Activated CD8-positive, alpha-beta T cell treated with anti-CD3 and anti-CD28 coated beads, Interleukin-2, amount 10 ng/mL, durations not matched to agents 7 days and 5 days (primary cell): ENCODE data around the gene TAF4. TPM values are rescaled to one million over a fixed set of nuclear protein-coding genes. Genes with fewer than 3 reads are reported as not detected.

Experiments used
- ATAC-seq: fragments of 150-1000 bp; cut with Tn5 transposase; one replicate; pipeline ENCODE4 v1.10.0; 2021; ENCODE audit warnings: moderate library complexity
- CTCF ChIA-PET: fragments of 350-600 bp; sonication (Branson Sonifier 250); formaldehyde crosslinking; loops from one replicate; lab custom pipeline; 2021; ENCODE audit warnings: antibody characterized with exemption; lab: Charles Lee
- POLR2A ChIA-PET: fragments of 350-600 bp; sonication (Branson Sonifier 250); formaldehyde crosslinking; loops from one replicate; lab custom pipeline; 2021; ENCODE audit warnings: antibody characterized with exemption; lab: Charles Lee
- DNase-seq: peaks from one replicate; pipeline ENCODE4 v3.0.0-alpha.2; 2020
- H3K27ac Mint-ChIP-seq: one replicate; pipeline ENCODE4 v1.8.0; 2021; ENCODE audit warnings: mild to moderate bottlenecking, mixed read lengths
- H3K27me3 Mint-ChIP-seq: one replicate; pipeline ENCODE4 v1.8.0; 2021; ENCODE audit warnings: low read depth, mixed read lengths
- H3K36me3 Mint-ChIP-seq: one replicate; pipeline ENCODE4 v1.8.0; 2021; ENCODE audit warnings: low read depth, mixed read lengths
- H3K4me1 Mint-ChIP-seq: one replicate; pipeline ENCODE4 v1.8.0; 2021; ENCODE audit warnings: low read depth, mixed read lengths
- H3K4me3 Mint-ChIP-seq: one replicate; pipeline ENCODE4 v1.8.0; 2021; ENCODE audit warnings: mild to moderate bottlenecking, mixed read lengths
- H3K9me3 Mint-ChIP-seq: one replicate; pipeline ENCODE4 v1.8.0; 2022; ENCODE audit warnings: mixed read lengths; ENCODE audit not compliant: insufficient read depth
- total RNA-seq, 2 experiments: library from RNA; stranded (reverse); gene quantifications; one replicate each; pipeline ENCODE4 v1.2.3, GENCODE V29; 2021

The TAF4 gene
- total RNA-seq, 2 experiments from 2014 or later: 24.0 to 24.1 TPM

GRCh38 chr20:61937963-61938838 is 127.5 kb downstream of the TAF4 start:
- Mint-ChIP-seq H3K27me3 (no peaks in the 10 kb centered on the region), H3K27ac (no peak overlapping the region), H3K4me1 (no peaks in the 10 kb centered on the region), H3K36me3 (no peaks in the 10 kb centered on the region), H3K9me3 (no peaks in the 10 kb centered on the region), H3K4me3 (no peak overlapping the region)
- no peak for ATAC-seq
- ChIA-PET CTCF (no interaction called here), POLR2A (no interaction called here)
- no peak for DNase-seq

GRCh38 chr20:61937146-61937962 is 128.3 kb downstream of the TAF4 start:
- ChIA-PET POLR2A (no interaction called here), CTCF (no interaction called here)
- DNase-seq (no peak), ATAC-seq (no peak)
- Mint-ChIP-seq H3K9me3 (no peaks in the 10 kb centered on the region), H3K4me1 (no peaks in the 10 kb centered on the region), H3K27ac (no peak overlapping the region), H3K36me3 (no peaks in the 10 kb centered on the region), H3K27me3 (no peaks in the 10 kb centered on the region), H3K4me3 (no peak overlapping the region)

- ATAC-seq (no peak), DNase-seq (no peak)
- H3K27ac Mint-ChIP-seq: no peak overlapping the region
- H3K27me3 Mint-ChIP-seq: no peaks in the 10 kb centered on the region
- POLR2A ChIA-PET: no interaction called here
- no peak overlapping the region for H3K4me3 Mint-ChIP-seq
- no peaks in the 10 kb centered on the region for H3K4me1 Mint-ChIP-seq
- CTCF ChIA-PET: no interaction called here
- H3K36me3 Mint-ChIP-seq: no peaks in the 10 kb centered on the region
- H3K9me3 Mint-ChIP-seq: no peaks in the 10 kb centered on the region
Measured at GRCh38 chr20:61936701-61937131, 129.0 kb downstream of the TAF4 start.

GRCh38 chr20:61935926-61936700 is 129.6 kb downstream of the TAF4 start:
- Mint-ChIP-seq H3K27me3 (no peaks in the 10 kb centered on the region), H3K4me1 (no peaks in the 10 kb centered on the region), H3K36me3 (no peaks in the 10 kb centered on the region), H3K27ac (no peak overlapping the region), H3K4me3 (no peak overlapping the region), H3K9me3 (no peaks in the 10 kb centered on the region)
- ChIA-PET POLR2A (no interaction called here), CTCF (no interaction called here)
- DNase-seq (no peak), ATAC-seq (no peak)

- ATAC-seq: no peak
- ChIA-PET POLR2A (no interaction called here), CTCF (no interaction called here)
- Mint-ChIP-seq H3K9me3 (no peaks in the 10 kb centered on the region), H3K27me3 (no peaks in the 10 kb centered on the region), H3K4me1 (no peaks in the 10 kb centered on the region), H3K27ac (no peak overlapping the region), H3K4me3 (no peak overlapping the region), H3K36me3 (no peaks in the 10 kb centered on the region)
- DNase-seq: no peak
Measured at GRCh38 chr20:61934716-61935530, 130.8 kb downstream of the TAF4 start.

- Mint-ChIP-seq H3K27me3 (no peaks in the 10 kb centered on the region), H3K36me3 (no peaks in the 10 kb centered on the region), H3K4me3 (no peak overlapping the region), H3K9me3 (no peaks in the 10 kb centered on the region), H3K27ac (no peak overlapping the region), H3K4me1 (no peaks in the 10 kb centered on the region)
- DNase-seq (no peak), ATAC-seq (no peak)
- POLR2A ChIA-PET: no interaction called here
- CTCF ChIA-PET: no interaction called here
Measured at GRCh38 chr20:61933951-61934715, 131.5 kb downstream of the TAF4 start.

GRCh38 chr20:61933481-61933950 is 132.2 kb downstream of the TAF4 start:
- no peaks in the 10 kb centered on the region for H3K9me3 Mint-ChIP-seq
- no peak for DNase-seq
- POLR2A ChIA-PET: interaction anchor here (0.6 kb wide), 1 partner anchor 155 kb away, joined by 4 read pairs; no protein-coding TSS in a partner anchor
- no peak overlapping the region for H3K27ac Mint-ChIP-seq
- ATAC-seq: no peak
- H3K27me3 Mint-ChIP-seq: no peaks in the 10 kb centered on the region
- H3K36me3 Mint-ChIP-seq: no peaks in the 10 kb centered on the region
- no peaks in the 10 kb centered on the region for H3K4me1 Mint-ChIP-seq
- CTCF ChIA-PET: no interaction called here
- H3K4me3 Mint-ChIP-seq: no peak overlapping the region

- Mint-ChIP-seq H3K4me1 (no peaks in the 10 kb centered on the region), H3K27me3 (no peaks in the 10 kb centered on the region), H3K27ac (no peak overlapping the region), H3K4me3 (no peak overlapping the region), H3K9me3 (no peaks in the 10 kb centered on the region), H3K36me3 (no peaks in the 10 kb centered on the region)
- DNase-seq (no peak), ATAC-seq (no peak)
- CTCF ChIA-PET: no interaction called here
- POLR2A ChIA-PET: interaction anchor here (0.6 kb wide), 1 partner anchor 156 kb away, joined by 4 read pairs; no protein-coding TSS in a partner anchor
Measured at GRCh38 chr20:61932711-61933480, 132.8 kb downstream of the TAF4 start.

- Mint-ChIP-seq H3K9me3 (no peaks in the 10 kb centered on the region), H3K27me3 (no peaks in the 10 kb centered on the region), H3K27ac (no peak overlapping the region), H3K4me3 (no peak overlapping the region), H3K4me1 (no peaks in the 10 kb centered on the region), H3K36me3 (no peaks in the 10 kb centered on the region)
- ChIA-PET POLR2A (no interaction called here), CTCF (no interaction called here)
- DNase-seq: no peak
- ATAC-seq: no peak
Measured at GRCh38 chr20:61932199-61932592, 133.5 kb downstream of the TAF4 start.
